KMS-11 (cell line): ENCODE results near the gene FZD1.

Source experiments
- H2AFZ ChIP-seq: fragments of 200-600 bp; sonication (generic); 2 replicates; pipeline ENCODE4 v1.6.1; 2016; ENCODE audit warnings: antibody characterized with exemption, mixed run types, low read depth
- H3K27ac ChIP-seq: fragments of 200-600 bp; sonication (generic); 2 replicates; pipeline ENCODE4 v1.6.1; 2016; ENCODE audit warnings: mild to moderate bottlenecking, mixed run types
- H3K27me3 ChIP-seq: fragments of 200-600 bp; sonication (generic); 2 replicates; pipeline ENCODE4 v1.6.1; 2017; ENCODE audit warnings: mild to moderate bottlenecking, low read depth, mixed run types, moderate library complexity; ENCODE audit not compliant: insufficient read depth
- H3K36me3 ChIP-seq: fragments of 200-600 bp; sonication (generic); 2 replicates; pipeline ENCODE4 v1.6.1; 2017; ENCODE audit warnings: mild to moderate bottlenecking, mixed run types; ENCODE audit not compliant: insufficient read depth
- H3K4me1 ChIP-seq: fragments of 200-600 bp; sonication (generic); 2 replicates; pipeline ENCODE4 v1.6.1; 2016; ENCODE audit warnings: mild to moderate bottlenecking, low read depth, mixed run types; ENCODE audit not compliant: poor library complexity, severe bottlenecking
- H3K4me2 ChIP-seq: fragments of 200-600 bp; sonication (generic); 2 replicates; pipeline ENCODE4 v1.7.0; 2016; ENCODE audit warnings: mild to moderate bottlenecking, mixed run types
- H3K4me3 ChIP-seq: fragments of 200-600 bp; sonication (generic); IDR thresholded peaks from 2 replicates; pipeline ENCODE4 v1.6.1; 2017; ENCODE audit warnings: low read depth, low read length, mixed read lengths; ENCODE audit not compliant: insufficient read depth
- H3K79me2 ChIP-seq: fragments of 200-600 bp; sonication (generic); 2 replicates; pipeline ENCODE4 v1.6.1; 2016; ENCODE audit warnings: low read depth, mixed run types; ENCODE audit not compliant: insufficient read depth
- H3K9ac ChIP-seq: fragments of 200-600 bp; sonication (generic); 2 replicates; pipeline ENCODE4 v1.6.1; 2016; ENCODE audit warnings: mild to moderate bottlenecking, mixed run types
- H4K20me1 ChIP-seq: fragments of 200-600 bp; sonication (generic); 2 replicates; pipeline ENCODE4 v1.6.1; 2016; ENCODE audit warnings: mild to moderate bottlenecking, mixed run types; ENCODE audit not compliant: insufficient read depth
- CTCF ChIP-seq: fragments of 200-600 bp; sonication (generic); conservative IDR thresholded peaks from 2 replicates; pipeline ENCODE4 v1.6.1; 2017; ENCODE audit warnings: low read depth, mild to moderate bottlenecking, antibody characterized with exemption, low read length, moderate library complexity, mixed read lengths

Gene FZD1

DNA sequence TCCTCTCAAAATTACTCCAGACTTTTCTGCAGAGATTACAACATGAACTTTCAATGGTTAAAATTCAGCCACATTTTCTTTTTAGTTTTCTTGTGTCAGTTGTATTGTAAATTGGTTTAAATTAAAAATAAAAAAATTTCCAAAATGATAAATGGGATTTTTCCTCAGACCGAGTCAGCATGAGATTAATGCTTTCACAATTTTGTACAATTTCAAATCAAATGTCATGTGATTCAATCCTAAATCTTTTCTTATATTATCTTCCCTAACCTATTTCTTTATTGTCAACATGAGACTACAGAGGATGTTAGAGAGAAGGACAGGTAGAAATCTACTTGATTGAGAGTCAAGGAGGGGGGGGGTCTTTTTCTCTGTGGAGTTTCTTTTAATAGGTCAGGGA, 33.7 kb downstream of the FZD1 start:
- Histone ChIP-seq H3K36me3 (no peaks in the 10 kb centered on the region), H3K4me2 (no peak overlapping the region), H3K27me3 (no peaks in the 10 kb centered on the region), H3K4me1 (no peaks in the 10 kb centered on the region), H3K9ac (no peak overlapping the region), H3K4me3 (no peak overlapping the region), H3K79me2 (no peaks in the 10 kb centered on the region), H2AFZ (no peak overlapping the region), H4K20me1 (no peaks in the 10 kb centered on the region), H3K27ac (no peak overlapping the region)
- no peak for TF ChIP-seq CTCF

DNA sequence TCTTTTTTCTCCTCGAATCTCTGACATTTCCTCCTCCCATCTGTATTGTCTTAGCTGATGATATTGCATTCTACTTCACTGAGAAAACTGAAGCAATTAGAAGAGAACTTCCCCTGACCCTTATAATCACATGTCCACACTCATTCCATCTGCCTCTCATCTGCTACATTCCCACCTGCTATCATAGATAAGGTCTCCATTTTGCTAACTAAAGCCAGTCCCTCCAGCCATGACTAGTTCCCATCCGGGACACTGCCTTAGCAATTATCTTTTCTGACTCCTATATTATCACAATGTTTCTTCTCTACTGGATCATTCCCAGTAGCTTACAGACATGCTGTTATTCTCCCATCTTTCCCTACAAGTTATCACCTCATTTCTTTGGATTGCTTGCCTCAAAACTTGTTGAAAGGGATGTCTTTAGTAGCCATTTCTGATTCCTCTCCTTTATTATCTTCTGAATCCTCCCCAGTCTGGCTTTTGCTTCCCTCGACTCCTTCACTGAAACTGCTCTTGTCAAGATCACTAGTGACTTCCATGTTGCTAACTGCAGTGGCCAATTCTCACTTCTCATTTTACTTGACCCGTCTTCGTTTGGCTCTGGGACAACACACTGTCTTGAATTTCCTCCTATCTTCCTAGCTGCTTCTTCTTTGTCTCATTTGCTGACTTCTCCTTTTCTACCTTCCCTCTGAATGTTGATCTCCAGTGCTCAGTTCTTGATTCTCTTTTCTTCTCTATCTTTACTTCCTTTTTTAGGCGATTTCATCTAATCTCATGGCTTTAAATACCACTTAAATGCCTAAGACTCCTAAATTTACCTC, 35.9 kb downstream of the FZD1 start:
- Histone ChIP-seq H3K27ac (no peak overlapping the region), H4K20me1 (no peaks in the 10 kb centered on the region), H3K4me1 (no peaks in the 10 kb centered on the region), H3K4me2 (no peak overlapping the region), H3K36me3 (no peaks in the 10 kb centered on the region), H2AFZ (no peak overlapping the region), H3K79me2 (no peaks in the 10 kb centered on the region), H3K4me3 (no peak overlapping the region), H3K9ac (no peak overlapping the region), H3K27me3 (no peaks in the 10 kb centered on the region)
- no peak for TF ChIP-seq CTCF

DNA sequence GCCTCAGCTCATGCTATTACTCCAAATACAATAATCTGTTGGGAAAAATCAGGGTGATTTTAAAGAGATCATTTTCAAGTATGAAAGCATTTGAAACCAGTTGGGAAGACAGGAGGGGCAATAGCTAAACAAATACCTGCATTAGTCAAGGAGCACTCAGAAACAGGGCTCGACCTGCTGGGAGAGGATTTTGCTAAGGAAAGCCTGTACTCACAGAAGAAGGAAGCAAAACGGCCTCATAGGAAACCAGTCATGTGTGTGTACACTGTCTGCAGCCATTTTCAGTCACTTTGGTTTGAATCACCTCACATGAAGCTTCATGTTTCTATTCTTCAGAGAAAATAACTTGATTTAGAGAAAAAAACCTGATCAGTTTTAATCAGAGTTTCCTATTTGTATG, 38.6 kb downstream of the FZD1 start:
- Histone ChIP-seq H3K4me2 (no peak overlapping the region), H3K36me3 (no peaks in the 10 kb centered on the region), H3K4me1 (no peaks in the 10 kb centered on the region), H3K27me3 (no peaks in the 10 kb centered on the region), H3K9ac (no peak overlapping the region), H3K27ac (no peak overlapping the region), H2AFZ (no peak overlapping the region), H4K20me1 (no peaks in the 10 kb centered on the region), H3K79me2 (no peaks in the 10 kb centered on the region), H3K4me3 (no peak overlapping the region)
- no peak for TF ChIP-seq CTCF

DNA sequence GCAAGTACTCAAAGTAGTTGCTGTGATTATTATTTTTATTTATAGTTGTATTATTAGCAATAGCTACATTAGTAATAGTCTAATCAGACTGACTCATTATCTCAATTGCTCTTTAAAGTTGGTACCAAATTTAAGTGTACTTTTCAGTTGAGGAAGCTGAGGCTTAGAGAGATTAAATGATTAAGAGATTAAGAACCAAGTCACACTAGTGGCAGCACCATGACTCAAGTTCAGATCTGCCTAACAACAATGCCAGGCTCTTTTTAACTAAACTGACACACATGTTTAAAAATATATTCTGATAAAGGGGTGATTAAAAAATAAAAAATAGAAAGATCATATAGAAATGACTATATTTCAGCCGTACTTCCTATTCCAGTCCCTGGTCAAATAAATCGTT, 42.0 kb downstream of the FZD1 start:
- Histone ChIP-seq H3K4me2 (no peak overlapping the region), H3K4me3 (no peak overlapping the region), H3K27me3 (no peaks in the 10 kb centered on the region), H3K79me2 (no peaks in the 10 kb centered on the region), H4K20me1 (no peaks in the 10 kb centered on the region), H2AFZ (no peak overlapping the region), H3K27ac (no peak overlapping the region), H3K36me3 (no peaks in the 10 kb centered on the region), H3K9ac (no peak overlapping the region), H3K4me1 (no peaks in the 10 kb centered on the region)
- TF ChIP-seq CTCF: no peak
